ENCODE measurements around the gene MYH15. TPM values are rescaled to one million over a fixed set of nuclear protein-coding genes. Genes with fewer than 3 reads are reported as not detected.

MYH15 gene
- total and polyA plus RNA-seq, 10 of the 15 experiments (the other 5 are each of a cell fraction or from before 2014, with no cell fraction given), result 0.05 to 0.27 (median 0.09) TPM; not detected in 1

DNA sequence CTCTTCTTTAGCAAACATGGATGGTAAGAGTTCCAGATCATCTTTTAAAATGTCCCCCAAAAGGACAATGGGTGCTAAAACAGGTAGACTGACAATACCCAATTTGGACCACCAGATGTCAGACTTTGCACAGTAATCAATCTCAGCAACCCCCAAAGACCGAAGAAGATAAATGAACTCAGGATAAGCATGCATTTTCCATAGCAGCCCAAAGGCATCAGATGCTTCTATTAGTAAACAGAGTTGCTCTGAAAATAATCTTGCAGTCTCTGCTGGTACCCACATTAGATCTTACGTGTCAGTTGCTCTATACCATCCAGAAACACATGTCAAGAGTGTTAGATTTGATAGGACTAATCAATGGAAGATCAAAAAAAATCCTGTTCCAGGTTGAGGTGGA is 20.6 kb downstream of the MYH15 start:
- H3K36me3 ChIP-seq (ENCODE audit: control insufficient read depth in 2 of 2, insufficient read depth in 2 of 2, low read length in 1 of 2), result no peaks in the 10 kb centered on the region
- TF ChIP-seq, protein P1, sequence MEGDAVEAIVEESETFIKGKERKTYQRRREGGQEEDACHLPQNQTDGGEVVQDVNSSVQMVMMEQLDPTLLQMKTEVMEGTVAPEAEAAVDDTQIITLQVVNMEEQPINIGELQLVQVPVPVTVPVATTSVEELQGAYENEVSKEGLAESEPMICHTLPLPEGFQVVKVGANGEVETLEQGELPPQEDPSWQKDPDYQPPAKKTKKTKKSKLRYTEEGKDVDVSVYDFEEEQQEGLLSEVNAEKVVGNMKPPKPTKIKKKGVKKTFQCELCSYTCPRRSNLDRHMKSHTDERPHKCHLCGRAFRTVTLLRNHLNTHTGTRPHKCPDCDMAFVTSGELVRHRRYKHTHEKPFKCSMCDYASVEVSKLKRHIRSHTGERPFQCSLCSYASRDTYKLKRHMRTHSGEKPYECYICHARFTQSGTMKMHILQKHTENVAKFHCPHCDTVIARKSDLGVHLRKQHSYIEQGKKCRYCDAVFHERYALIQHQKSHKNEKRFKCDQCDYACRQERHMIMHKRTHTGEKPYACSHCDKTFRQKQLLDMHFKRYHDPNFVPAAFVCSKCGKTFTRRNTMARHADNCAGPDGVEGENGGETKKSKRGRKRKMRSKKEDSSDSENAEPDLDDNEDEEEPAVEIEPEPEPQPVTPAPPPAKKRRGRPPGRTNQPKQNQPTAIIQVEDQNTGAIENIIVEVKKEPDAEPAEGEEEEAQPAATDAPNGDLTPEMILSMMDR (IDR thresholded peaks at IDR 0.05 in 2 of 3, conservative IDR thresholded peaks at IDR 0.05 in 1 of 3; ENCODE audit: control insufficient read depth in 2 of 3, extremely low read depth in 1 of 3, insufficient read depth in 1 of 3, low read depth in 3 of 3, low read length in 3 of 3), result peak; percentile 69 to 79 (median 70)
- TF ChIP-seq CREB1 (IDR thresholded peaks at IDR 0.05; ENCODE audit: low read depth) (no peak), SMC3 (IDR thresholded peaks at IDR 0.05; ENCODE audit: borderline replicate concordance, low read length) (peak; percentile 92; the same call in 1 of the 2 replicates), RAD21 (IDR thresholded peaks at IDR 0.05; ENCODE audit: insufficient read depth, low read depth, low read length) (peak; percentile 97), YY1 (IDR thresholded peaks at IDR 0.05; ENCODE audit: low read depth, low read length) (peak; percentile 84)
- ChIA-PET SMC1A (ENCODE audit: uncharacterized antibody, unreplicated experiment) (interaction anchor here (1.0 to 10.4 kb wide), 5 partner anchors 8 to 426 kb away, joined by 4 to 98 read pairs (median 6); no protein-coding TSS in a partner anchor), RAD21 (ENCODE audit: unreplicated experiment) (interaction anchor here (1.1 to 6.1 kb wide), 3 partner anchors 12 to 602 kb away, joined by 3 to 50 read pairs (median 3); no protein-coding TSS in a partner anchor), CTCF (interaction anchor here (0.6 to 7.7 kb wide), 12 partner anchors 8 to 425 kb away, joined by 3 to 113 read pairs (median 4); no protein-coding TSS in a partner anchor), POLR2A (interaction anchor here (0.5 kb wide), 1 partner anchor 474 kb away, joined by 3 read pairs; no protein-coding TSS in a partner anchor)
- no peaks in the 10 kb centered on the region for H4K20me1 ChIP-seq (ENCODE audit: control insufficient read depth, insufficient read depth)
- in situ Hi-C loops (cut with MboI) (loop anchor here (5.0 to 10.0 kb wide), 3 partner anchors 65 to 593 kb away; no protein-coding TSS in a partner anchor), intact Hi-C loops (cut with micrococcal nuclease; ENCODE audit: unreplicated experiment) (loop anchor here (1.0 to 10.0 kb wide), 4 partner anchors 63 to 535 kb away; no protein-coding TSS in a partner anchor)
- no peak overlapping the region for H3K9ac ChIP-seq (ENCODE audit: control insufficient read depth, insufficient read depth, low read length)
- no peaks in the 10 kb centered on the region for H3K27me3 ChIP-seq (replicated peaks in 1 of 2; ENCODE audit: control insufficient read depth in 2 of 2, insufficient read depth in 2 of 2, low read length in 1 of 2)
- FAIRE-seq, result peak; percentile 49
- WGBS (ENCODE audit: insufficient coverage, insufficient replicate concordance, low lambda C conversion rate, missing lambda C conversion rate), result 21% methylated on average over 2 of the region's 2 CpGs
- no TSS peak for BruUV-seq (replicated peaks)
- no peaks in the 10 kb centered on the region for H3K79me2 ChIP-seq (ENCODE audit: control insufficient read depth, insufficient read depth, low read length)
- peak; percentile 31 for DNase-seq (ENCODE audit: low read depth, low spot score)
- peak; percentile 90 for ATAC-seq
- H3K9me3 ChIP-seq (replicated peaks; ENCODE audit: control insufficient read depth, insufficient read depth, low read length), result no peaks in the 10 kb centered on the region
- H2AFZ ChIP-seq (ENCODE audit: control insufficient read depth, low read depth, low read length), result no peak overlapping the region
- no peak overlapping the region for H3K4me2 ChIP-seq (ENCODE audit: control insufficient read depth, insufficient read depth)
- no peak overlapping the region for H3K27ac ChIP-seq (ENCODE audit: control insufficient read depth, insufficient read depth)
- H3K4me3 ChIP-seq, result no peak overlapping the region
- H3K4me1 ChIP-seq (ENCODE audit: control insufficient read depth, insufficient read depth, low read length), result no peaks in the 10 kb centered on the region

All from GM12878 (cell line).